GM11168 (cell line): ENCODE results near the gene MSANTD1.

Experiments
- in situ Hi-C: fragments of 300-500 bp; cut with MboI; formaldehyde crosslinking; loops from one replicate; pipeline ENCODE4 v1.12.0; 2022; ENCODE audit warnings: low sequenced_read_pairs; ENCODE audit not compliant: unreplicated experiment

The MSANTD1 gene

DNA sequence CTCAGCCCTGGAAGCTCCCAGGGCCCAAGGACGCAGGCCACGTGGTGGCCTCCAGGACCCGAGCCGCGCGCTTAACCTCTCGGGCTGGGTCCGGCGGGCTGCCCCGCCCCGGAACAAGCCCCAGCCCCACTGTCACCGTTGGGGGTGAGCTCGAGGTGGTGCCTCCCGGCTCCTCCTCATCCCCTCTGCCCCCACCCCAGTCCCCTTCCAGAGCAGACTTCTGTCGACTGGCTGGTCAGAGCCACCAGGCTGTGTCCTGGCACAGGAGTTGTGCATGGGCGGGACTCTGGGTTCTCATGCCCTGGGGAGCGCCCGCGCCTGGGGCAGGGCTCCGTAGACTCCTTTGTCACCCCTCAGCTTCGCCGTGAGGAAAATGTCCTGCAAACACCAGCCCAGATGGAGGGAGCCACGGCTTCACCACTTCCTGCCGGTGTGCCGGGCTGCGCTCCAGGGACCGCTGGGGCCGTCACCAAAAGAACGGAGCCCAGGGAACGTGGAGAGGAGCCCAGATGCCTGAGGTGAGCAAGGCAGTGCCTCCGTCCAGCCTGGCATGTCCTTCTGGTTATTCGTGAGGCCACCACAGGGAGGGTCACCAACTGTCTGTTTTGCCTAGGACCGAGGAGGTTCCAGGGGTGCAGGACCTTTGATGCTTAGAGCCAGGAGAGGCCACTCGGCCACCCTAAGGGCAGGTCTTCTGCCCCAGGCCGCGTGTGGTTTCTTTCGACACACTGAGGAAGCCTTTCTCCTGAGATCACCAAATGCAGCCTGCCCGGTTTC lies 36.8 kb downstream of the MSANTD1 start:
- in situ Hi-C loops, result no loop called here

- in situ Hi-C loops, result no loop called here
These were observed 37.6 kb downstream of the MSANTD1 start for GRCh38 chr4:3286335-3287175.

- in situ Hi-C loops, result no loop called here
These were observed 38.5 kb downstream of the MSANTD1 start for GRCh38 chr4:3287271-3287971.

- in situ Hi-C loops, result no loop called here
These were observed 39.1 kb downstream of the MSANTD1 start for GRCh38 chr4:3287972-3288570.

DNA sequence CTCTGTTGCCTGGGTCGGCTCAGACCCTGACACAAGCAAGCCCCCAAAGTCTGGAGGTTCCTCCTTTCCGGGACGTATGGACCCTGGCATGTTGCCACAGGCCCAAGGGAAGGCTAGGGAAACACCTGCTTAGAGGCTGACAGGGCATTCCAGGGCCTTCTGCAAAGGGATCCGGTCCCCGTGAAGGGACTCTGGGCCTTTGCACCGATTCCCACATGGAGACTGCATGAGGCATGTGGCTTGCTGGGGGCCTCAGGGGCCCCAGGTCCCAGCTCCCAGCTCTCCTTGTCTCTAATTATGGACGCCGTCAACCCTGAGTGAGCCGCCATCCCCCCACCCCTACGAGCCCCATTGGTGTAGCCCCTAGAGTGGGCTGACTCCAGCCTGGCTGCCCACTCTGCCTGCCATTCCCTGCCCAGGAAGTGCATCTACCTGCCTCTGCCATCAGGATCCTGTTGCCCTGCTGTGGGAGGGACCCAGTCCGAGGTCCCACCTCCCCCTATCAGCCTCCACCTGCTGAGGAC lies 39.7 kb downstream of the MSANTD1 start:
- in situ Hi-C loops, result no loop called here

GRCh38 chr4:3290476-3290875 lies 41.5 kb downstream of the MSANTD1 start:
- in situ Hi-C loops, result no loop called here

DNA sequence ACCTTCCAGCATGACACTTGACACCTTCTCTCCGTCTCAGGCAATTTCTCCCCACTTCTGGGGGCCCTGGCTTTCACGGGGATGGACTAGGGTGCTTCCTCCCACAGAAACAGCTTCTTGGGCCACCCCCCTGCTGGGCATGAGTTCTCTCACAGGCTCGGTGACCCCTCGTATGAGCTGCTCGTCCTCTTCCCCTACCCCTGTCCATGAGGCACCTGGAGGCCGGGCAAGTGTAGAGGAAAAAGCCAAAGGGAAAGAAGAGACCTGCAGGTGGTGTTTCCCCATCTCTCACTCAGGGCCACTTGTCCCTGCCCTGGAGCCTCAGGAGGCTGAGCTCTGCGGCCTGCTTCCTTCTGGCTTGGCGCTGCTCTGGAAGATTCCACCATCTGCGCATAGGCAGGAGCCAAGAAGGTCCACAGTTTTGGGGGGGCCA lies 41.9 kb downstream of the MSANTD1 start:
- in situ Hi-C loops, result no loop called here

- in situ Hi-C loops, result no loop called here
These were observed 42.5 kb downstream of the MSANTD1 start for GRCh38 chr4:3291411-3291968.

DNA sequence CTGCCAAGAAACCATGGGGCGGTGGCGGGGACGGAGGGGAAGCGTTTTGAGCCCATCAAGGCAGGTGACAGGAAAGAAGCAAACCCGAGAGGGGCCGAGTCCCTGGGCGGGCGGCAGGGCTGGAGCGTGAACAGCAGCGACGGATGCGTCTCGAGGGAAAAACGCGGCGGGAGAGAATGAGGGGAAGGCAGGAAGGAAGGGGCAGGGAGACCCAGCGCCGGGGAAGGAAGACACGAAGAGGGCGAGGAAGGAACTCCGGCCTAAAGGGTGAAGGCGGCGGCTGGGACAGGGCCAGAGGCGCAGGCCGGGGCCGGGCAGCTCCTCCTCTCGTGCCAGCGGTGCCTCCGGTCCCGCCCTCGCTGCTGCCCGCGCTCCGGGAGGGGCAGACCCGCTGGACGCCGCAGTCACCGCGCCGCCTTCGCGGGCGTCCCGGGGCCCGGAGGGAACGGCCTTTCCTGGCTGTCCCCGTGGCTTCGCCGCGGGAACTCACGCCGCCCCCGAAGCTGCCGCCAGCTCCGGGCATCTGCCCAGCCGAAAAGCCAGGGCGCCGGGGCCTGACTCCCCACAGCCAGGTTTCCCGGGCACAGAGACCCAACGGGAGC lies 43.1 kb downstream of the MSANTD1 start:
- in situ Hi-C loops, result no loop called here

DNA sequence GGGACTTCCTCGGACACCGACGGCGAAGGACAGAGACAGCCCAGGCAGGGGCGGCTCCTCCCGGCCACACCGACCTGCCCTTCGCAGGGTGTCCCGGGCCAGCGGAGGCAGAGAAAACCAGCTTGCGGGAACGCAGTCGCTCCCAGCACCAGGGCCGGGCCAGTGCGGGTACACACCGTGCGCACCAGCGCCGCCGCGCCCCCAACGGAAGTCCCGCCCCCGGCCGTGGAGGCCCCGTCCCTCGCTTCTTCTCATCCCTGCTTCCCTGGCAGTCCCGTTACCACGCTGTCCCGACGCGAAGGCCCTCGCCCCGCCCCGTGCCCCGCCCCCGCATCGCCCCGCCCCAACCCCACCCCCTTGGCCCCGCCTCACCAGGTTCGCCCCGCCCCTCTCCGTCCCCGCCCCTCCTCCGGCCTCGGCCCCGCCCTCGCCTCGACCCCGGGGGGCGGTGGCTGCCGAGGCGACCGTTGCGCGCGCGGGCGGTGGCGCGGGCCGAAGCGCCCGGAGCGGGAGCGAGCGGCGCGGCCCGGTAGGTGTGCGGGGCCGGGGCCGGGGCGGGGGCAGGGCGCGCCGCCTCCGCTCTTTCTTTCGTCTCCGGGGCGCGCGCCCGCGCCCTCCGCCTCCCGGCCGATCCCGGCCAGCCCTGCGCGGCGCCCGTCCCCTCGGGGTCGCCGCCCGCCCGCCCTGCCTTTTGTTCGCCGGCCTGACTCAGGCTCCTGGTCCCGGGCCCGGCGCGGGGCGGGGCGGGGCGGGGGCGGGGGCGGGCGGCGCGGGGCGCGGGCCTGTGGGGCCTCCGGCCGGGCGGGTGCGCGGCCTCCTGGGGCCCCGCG lies 43.8 kb downstream of the MSANTD1 start, which contains the start of gene RGS12:
TSS of gene RGS12 (plus strand) at position 451 of the 830 bp plus-strand sequence. CDS start 23,150 bp downstream, outside the sequence.
- in situ Hi-C loops, result no loop called here

GRCh38 chr4:3293401-3294391 lies 44.7 kb downstream of the MSANTD1 start:
- in situ Hi-C loops, result no loop called here

DNA sequence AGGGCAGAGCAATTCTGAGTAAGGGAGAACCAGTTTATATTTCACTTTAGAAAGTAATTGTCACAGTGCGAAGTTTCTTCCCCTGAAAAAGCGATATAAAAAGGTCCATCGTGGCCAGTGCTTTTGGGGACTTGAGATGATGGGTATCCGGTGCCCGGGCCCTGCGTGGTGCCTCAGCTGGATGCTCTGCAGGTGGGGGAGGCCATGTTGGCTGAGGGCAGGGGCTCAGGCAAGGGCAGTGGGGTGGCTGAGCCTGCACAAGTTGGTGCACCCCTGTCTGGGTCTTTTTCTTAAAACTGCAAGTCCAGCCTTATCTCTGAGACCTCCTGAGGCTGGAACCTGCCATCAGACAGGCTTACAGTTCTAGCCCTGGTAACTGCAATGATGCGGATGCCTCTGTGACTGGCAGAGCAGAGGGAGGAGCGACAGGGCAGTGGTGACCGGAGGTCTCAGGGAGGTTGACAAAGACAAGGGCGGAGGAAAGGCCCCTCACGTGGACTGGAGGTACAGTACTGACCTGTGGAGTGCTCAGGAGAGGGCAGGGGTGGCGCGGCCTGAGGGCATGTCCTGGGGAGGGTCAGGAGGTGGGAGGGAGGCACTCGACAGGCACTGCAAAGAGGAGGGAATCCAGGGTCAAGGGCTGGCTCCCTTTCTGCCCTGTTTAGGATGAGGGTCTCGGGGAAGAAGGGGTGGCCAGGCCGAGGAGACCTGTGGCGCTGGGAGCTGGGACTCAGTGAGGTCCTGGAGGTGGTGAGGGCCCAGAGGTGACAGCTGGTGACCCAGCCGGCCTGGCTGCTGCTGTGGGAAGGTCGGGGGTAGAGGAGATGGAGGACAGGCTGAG lies 45.7 kb downstream of the MSANTD1 start:
- in situ Hi-C loops, result no loop called here

DNA sequence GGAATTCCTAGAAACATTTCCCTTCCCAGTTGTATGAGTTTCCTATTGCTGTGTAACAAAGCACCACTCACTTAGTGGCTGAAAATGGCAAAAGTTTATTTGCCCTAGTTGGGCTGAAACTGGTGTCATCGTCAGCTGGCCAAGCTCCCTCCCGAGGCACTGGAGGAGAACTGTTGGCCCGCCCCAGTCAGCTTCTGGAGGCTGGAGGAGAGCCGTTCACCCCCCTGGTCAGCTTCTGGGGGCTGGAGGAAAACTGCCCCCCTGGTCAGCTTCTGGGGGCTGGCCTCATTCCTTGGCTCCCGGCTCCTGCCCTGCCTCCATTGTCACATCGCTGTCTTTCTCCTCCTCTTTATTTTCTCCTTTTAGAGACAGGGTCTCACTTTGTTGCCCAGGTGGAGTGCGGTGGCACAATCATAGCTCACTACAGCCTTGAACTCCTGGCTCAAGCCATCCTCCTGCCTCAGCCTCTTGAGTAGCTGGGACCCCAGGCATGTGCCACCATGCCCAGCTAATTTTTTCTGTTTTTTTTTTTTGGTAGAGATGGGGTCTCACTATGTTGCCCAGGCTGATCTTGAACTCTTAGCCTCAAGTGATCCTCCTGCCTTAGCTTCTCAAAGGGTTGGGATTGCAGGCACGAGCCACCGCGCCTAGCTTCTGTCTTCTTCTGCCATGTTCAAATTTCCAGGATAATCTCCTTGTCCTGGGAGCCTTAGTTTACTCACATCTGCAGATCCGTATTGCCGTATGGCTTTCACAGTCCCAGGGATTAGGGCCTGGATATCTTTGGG lies 47.1 kb downstream of the MSANTD1 start:
- in situ Hi-C loops, result no loop called here

- in situ Hi-C loops, result no loop called here
These were observed 47.7 kb downstream of the MSANTD1 start for GRCh38 chr4:3296651-3297050.

- in situ Hi-C loops, result no loop called here
These were observed 48.3 kb downstream of the MSANTD1 start for GRCh38 chr4:3297066-3297859.
